COLO829 (cell line): ENCODE results near the gene WWC1.
"Not testable (repeated sequence)": the region's sequence is repeated elsewhere in the genome, so short reads cannot be mapped to it uniquely, and the experiment has no call there.

Experiments used
- DNase-seq: peaks from one replicate; pipeline ENCODE4 v3.0.0; 2012; ENCODE audit warnings: low spot score

WWC1 gene

GRCh38 chr5:168413062-168413461 lies 121.6 kb downstream of the WWC1 start:
- DNase-seq, result no peak

GRCh38 chr5:168413596-168413995 lies 122.2 kb downstream of the WWC1 start:
- DNase-seq, result no peak

DNA sequence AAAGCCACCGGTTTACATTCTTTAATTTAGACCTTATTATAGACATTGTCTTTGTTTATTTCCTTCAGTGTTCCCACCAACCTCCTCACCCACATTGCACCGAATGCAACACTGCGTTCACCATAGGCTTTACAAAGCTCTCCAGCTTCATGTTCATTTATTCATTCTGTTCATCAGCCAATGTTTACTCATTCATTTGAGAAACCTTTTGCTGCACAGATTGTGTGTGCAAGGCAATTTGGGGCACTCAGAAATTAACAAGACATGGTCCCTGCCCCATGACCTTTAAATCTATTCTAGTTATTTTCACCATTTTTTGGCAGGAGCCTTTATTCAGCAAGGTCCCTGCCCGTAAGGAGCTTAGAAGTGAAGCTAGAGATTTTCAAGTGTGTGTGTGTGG lies 124.0 kb downstream of the WWC1 start:
- no peak for DNase-seq

DNA sequence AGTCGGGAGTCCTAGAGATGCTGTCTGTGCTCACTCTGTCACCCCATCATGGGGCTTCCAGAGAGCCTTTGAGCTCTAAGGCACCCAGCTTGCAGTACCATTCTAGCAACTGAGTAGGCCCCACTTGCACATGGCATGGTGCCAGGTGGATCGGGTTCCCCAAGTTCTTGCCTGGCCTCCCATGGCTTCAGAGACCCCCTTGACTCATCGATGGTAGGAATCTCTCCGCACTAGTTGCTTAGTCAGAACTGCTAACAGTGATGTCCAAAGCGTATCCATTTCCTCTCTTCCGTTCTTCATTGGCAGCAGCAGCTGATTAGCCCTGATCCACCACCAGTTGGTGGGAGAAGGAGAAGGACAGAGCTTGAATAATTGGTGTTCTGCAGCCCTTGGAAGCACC lies 124.5 kb downstream of the WWC1 start:
- no peak for DNase-seq

GRCh38 chr5:168417731-168418429 lies 126.4 kb downstream of the WWC1 start:
- DNase-seq, result no peak

DNA sequence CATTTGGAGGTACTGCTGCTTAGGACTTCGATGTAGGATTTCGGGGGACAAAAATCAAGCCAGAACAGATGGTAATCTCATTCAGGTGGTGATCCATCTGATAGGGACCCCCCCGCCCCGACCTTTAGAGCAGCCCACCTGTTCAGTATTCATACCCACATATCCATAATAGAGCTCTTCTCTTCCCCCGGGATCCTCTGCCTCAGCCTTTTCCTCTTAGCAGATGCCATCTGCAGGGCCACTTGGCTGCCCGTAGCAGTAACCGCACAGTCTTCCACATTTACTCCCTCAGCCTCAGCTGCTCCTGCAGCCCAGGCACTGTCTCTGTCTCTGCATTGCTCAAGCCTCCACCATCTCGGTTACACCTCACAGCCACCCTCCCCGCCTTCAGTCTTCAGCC lies 129.0 kb downstream of the WWC1 start:
- DNase-seq, result no peak

- DNase-seq, result no peak
These were observed 131.0 kb downstream of the WWC1 start for GRCh38 chr5:168422431-168422830.

DNA sequence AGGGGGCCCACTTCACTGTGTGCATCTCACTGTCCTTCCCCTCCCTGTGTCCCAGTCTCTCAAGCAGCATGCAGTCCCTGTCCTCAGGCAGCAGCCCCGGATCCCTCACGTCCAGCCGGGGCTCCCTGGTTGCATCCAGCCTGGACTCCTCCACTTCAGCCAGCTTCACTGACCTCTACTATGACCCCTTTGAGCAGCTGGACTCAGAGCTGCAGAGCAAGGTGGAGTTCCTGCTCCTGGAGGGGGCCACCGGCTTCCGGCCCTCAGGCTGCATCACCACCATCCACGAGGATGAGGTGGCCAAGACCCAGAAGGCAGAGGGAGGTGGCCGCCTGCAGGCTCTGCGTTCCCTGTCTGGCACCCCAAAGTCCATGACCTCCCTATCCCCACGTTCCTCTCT lies 132.0 kb downstream of the WWC1 start:
- DNase-seq, result no peak

DNA sequence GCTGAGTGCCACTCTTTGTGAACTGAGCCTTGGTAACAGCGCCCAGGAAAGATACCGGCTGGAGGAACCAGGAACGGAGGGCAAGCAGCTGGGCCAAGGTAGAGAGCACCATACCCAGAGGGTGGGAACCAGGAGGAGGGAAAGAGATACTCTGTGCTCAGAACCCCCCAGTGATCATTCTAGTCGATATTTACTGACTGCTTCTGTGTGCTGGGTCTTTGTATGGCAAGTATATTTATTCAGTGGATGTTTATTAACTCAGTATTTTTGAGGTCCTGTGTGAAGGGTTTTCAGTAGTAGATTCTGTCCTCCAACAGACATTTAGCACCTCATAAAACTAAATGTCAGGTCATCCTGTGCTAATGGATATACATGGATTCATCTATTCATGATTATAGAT lies 132.5 kb downstream of the WWC1 start:
- DNase-seq, result no peak

DNA sequence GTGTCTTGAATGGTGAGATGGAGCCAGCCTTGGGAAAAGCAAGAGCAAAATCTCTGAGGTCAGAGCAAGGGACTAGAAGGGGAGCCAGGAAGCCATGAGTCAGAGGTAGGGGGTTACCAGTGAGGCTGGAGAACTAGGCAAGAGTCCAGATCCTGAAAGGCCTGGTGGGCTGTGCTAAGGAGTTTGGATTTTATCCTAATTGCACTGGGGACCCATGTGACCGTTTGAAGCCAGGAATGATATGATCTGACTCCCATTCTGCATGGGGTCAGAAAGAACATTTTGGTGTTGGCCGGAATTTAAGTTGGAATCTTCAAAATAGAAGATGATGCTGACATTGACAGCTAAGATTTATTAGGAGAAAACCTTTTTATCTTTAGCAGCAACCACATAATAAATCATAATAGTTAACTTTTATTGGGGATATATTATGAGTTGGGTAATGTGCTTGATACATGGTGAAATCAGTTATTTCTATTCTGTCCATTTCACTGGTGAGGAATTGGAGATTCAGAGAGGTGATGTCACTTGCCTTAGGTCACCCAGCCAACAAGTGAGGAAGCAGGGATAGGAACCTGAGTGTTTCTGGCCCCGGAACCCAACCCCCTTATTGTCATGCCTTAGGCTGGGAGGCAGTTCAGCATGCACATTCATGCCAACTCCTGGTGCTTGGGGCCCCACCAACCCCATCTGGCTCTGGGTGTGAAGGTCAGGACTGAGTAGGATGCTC lies 133.3 kb downstream of the WWC1 start:
- no peak for DNase-seq

- DNase-seq, result no peak
These were observed 134.8 kb downstream of the WWC1 start for GRCh38 chr5:168426007-168426863.

DNA sequence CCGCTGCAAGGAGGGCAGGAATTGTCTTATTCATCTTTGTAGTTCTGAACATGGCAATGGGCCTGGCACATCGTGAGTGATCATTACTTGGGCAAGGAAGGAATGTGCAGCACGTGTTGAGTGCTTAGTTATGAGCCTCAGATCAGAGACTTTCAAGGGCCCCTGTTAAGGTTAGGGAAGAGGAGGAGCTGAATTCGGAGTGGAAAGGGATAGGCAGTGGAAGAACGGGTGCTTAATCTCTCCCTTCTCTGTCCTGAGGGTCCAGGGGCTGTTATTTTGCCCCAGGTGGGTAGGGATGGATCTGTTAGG lies 135.4 kb downstream of the WWC1 start:
- DNase-seq, result no peak

- no peak for DNase-seq
These were observed 135.8 kb downstream of the WWC1 start for GRCh38 chr5:168427224-168427623.

DNA sequence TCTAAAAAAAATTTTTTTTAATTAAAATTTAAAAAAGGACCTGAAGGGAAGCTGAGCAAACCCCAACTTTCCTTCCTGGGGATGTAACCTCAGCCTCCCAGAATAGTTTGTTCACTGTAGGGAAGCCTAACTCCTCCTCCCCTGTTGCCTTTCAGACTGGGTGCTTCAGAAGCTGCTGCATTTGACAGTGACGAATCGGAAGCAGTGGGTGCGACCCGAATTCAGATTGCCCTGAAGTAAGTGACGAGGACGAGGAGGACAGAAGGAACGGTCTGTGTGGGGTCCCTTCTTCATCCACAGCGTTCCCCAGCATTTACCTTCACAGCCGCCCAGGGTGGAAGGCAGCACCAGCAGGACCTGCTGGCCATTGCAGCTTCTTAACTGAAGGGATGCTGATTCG lies 137.1 kb downstream of the WWC1 start:
- DNase-seq, result no peak

DNA sequence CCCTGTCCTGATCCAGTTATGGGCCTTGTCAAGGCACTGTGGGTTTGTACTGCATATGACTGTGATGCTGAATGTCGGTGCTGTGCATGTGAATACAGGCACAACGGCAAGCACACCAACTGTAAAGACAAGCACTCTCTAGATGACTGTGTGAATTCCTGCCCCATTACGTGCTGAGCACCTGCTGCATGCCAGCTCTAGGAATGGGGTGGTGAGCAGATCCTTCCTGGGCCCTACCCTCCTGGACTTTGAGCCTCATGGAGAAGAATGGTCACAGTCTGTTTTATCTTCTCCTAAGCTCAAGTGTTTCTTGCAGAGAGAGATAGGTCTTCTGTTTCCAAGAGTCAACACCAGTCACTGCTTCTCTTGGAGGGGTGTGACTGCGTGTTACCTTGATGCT lies 138.9 kb downstream of the WWC1 start:
- no peak for DNase-seq

- DNase-seq, result no peak
These were observed 141.5 kb downstream of the WWC1 start for GRCh38 chr5:168432903-168433302.

DNA sequence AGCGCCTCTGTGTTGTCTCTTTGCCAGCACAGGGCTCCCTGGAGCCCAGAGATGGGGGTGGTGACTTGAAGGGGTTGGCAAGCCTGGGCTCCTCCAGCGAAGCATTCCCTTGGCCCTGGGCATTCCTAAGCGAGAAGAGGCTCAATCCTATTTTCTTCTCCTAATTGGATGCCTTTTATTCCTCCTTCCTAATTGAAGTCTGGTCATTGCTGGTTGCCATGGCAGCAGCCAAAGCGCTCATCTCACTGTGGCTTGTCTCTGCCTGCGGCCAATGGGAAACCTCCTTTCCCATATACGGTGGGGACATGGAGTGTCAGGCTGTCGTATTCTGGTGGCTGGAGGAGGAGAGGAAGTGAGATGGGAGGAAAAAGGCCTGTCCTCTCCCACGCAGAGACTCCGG lies 142.6 kb downstream of the WWC1 start:
- no peak for DNase-seq

DNA sequence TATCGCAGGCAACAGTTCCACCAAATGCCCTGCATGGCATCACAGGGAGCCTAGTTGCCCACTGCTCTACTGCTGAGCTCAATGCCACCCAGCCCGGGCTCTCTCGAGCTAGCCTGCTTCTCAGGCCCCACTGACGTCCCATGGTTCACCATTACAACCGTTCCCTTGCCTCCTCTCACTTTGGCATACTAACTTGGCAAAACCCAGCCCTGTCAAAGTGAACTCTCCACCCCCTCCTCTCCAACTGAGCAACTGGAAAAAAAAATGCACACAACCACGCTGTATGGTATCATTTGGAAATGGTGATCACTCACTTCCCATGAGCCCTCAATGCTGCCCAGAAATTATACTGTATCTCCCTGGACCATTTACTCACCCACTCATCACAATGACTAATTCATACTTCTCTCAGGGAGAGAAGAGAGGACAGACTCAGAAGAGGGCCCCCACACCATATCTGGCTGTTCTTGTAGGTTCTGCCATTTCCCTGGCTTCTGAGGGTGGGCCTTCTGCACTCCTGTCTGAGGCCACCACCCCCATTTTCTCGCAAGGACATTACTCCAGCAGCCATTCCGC lies 143.4 kb downstream of the WWC1 start:
- peak; percentile 8 for DNase-seq

DNA sequence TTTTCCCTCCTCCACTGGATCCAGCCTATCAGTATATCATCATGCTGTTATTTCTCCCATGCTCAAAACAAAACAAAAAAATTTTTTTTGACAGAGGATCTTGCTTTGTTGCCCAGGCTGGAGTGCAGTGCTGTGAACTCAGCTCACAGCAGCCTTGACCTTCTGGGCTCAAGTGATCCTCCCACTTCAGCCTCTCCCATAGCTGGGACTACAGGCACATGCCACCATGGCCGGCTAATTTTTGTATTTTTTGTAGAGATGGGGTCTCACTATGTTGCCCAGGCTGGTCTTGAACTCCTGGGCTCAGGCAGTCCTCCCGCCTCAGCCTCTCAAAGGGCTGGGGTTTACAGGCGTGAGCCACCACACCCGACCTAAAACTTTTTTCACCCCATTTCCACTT lies 143.9 kb downstream of the WWC1 start:
- not testable (repeated sequence) for DNase-seq

DNA sequence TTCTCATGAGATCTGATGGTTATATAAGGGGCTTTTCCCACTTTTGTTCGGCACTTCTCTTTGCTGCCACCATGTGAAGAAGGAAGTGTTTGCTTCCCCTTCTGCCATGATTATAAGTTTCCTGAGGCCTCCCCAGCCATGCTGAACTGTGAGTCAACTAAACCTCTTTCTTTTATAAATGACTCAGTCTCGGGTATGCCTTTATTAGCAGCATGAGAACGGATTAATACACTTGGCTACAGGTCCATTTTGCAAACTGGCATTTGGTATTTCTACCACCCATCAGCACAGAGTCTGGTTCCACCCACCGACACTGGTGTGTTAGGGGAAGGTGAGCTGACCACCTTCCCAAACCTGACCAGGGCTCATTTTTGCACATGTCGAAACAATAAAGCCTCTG lies 146.9 kb downstream of the WWC1 start:
- DNase-seq, result no peak

DNA sequence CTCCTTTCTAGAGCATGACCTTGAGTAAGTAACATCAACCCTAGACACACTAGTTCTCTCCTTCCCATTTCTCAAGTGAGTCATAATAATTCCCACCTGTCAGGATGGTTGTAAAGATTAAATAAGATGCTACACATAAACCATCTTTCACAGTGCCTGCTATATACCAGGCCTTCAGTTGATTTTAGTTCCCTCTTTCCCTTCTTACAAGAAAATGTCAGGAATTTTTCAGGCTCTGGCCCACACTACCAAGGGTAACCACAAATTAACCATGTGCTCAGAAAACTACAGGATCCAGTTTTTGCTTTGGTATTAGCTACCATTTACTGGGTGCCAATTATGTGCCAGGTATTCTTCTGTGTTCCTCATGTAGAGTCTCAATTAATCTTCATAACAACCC lies 152.1 kb downstream of the WWC1 start:
- DNase-seq, result no peak

DNA sequence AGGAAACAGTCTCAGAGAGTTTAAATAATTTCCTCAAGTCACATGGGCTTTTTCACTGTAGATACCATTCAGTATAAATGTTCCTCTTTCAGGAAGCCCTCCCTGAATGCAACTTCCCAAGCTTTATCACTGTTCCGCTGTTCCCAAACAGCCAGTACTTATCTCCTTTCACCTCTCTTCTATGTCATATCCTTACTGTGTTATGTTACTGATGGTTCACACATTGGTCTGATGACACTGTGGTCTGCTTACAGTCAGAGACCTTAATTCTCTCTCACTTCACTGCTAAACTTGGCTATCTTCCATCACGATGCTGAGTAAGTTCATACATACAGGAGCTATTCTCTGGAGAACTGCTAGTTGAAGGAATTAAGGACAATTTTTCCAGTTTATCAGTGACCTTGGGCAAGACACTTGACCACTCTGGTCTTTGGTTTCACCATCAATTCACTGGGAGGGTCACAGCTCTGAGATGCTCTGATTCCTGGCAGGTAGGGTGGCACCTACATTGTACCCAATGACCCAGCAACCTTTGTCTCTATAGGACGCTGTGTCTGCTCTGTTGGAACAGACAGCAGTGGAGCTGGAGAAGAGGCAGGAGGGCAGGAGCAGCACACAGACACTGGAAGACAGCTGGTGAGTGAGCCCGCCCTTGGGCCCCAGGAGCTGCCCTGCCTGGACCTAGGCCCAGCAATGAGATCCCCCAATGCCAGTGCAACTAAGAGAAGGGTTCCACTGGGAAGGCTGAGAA lies 152.7 kb downstream of the WWC1 start:
- DNase-seq, result no peak
